Liver (tissue), 9 donors: Measurements from ENCODE around the gene ZNF70. TPM values are rescaled to one million over a fixed set of nuclear protein-coding genes. Genes with fewer than 3 reads are reported as not detected.

Source experiments
- DNase-seq: peaks from one replicate; pipeline ENCODE4 v3.0.0-alpha.2; 2017; ENCODE audit warnings: low spot score
- H3K27ac ChIP-seq, 2 donors: one replicate each; pipeline ENCODE4 v1.7.0; 2013; ENCODE audit warnings: inconsistent platforms in 2 of 2, low read length in 2 of 2, control low read depth in 1 of 2, low read depth in 1 of 2, mild to moderate bottlenecking in 1 of 2
- H3K27me3 ChIP-seq, 4 donors: one replicate each; pipeline versions ENCODE4 v1.6.1 to v1.7.0; 2013; ENCODE audit warnings: low read length in 3 of 4, inconsistent platforms in 1 of 4, mild to moderate bottlenecking in 1 of 4, moderate library complexity in 1 of 4; ENCODE audit not compliant: control insufficient read depth in 4 of 4, insufficient read depth in 4 of 4
- H3K36me3 ChIP-seq, 4 donors: one replicate each; pipeline versions ENCODE4 v1.6.1 to v1.7.0; 2013; ENCODE audit warnings: low read length in 3 of 4, mild to moderate bottlenecking in 3 of 4, low read depth in 1 of 4, moderate library complexity in 1 of 4; ENCODE audit not compliant: control insufficient read depth in 4 of 4, insufficient read depth in 3 of 4
- H3K4me1 ChIP-seq, 4 donors: one replicate each; pipeline versions ENCODE4 v1.6.1 to v1.7.0; 2013; ENCODE audit warnings: low read length in 3 of 4, mild to moderate bottlenecking in 3 of 4, moderate library complexity in 1 of 4; ENCODE audit not compliant: control insufficient read depth in 4 of 4, insufficient read depth in 4 of 4
- H3K4me3 ChIP-seq, 3 donors: one replicate each; pipeline versions ENCODE4 v1.6.1 to v1.7.0; 2013; ENCODE audit warnings: low read length in 3 of 3, control low read depth in 1 of 3, low read depth in 1 of 3, mild to moderate bottlenecking in 1 of 3
- H3K9ac ChIP-seq, 2 donors: one replicate each; pipeline ENCODE4 v1.7.0; 2013; ENCODE audit warnings: low read length in 2 of 2, mild to moderate bottlenecking in 2 of 2, moderate library complexity in 2 of 2, control low read depth in 1 of 2, low read depth in 1 of 2
- H3K9me3 ChIP-seq, 4 donors: one replicate each; pipeline versions ENCODE4 v1.6.1 to v1.7.0; 2013; ENCODE audit warnings: low read length in 3 of 4; ENCODE audit not compliant: control insufficient read depth in 4 of 4
- FOXA1 ChIP-seq: IDR thresholded peaks from 2 replicates; pipeline ENCODE4 v1.6.1; 2016; ENCODE audit warnings: antibody characterized with exemption
- FOXA2 ChIP-seq: IDR thresholded peaks from 2 replicates; pipeline ENCODE4 v1.6.1; 2016; ENCODE audit warnings: antibody characterized with exemption
- HNF4A ChIP-seq, 2 donors: conservative IDR thresholded peaks; 2 replicates each; pipeline ENCODE4 v1.6.1; 2016; ENCODE audit warnings: antibody characterized with exemption in 2 of 2, mild to moderate bottlenecking in 2 of 2
- NR2F2 ChIP-seq: IDR thresholded peaks from 2 replicates; pipeline ENCODE4 v1.6.1; 2016; ENCODE audit warnings: antibody characterized with exemption
- RAD21 ChIP-seq, 2 donors: IDR thresholded peaks; 2 replicates each; pipeline ENCODE4 v1.6.1; 2016; ENCODE audit warnings: antibody characterized with exemption in 2 of 2, mild to moderate bottlenecking in 2 of 2
- RXRA ChIP-seq, 2 donors: IDR thresholded peaks; 2 replicates each; pipeline ENCODE4 v1.6.1; 2017 to 2018; ENCODE audit warnings: antibody characterized with exemption in 2 of 2, mild to moderate bottlenecking in 1 of 2
- SP1 ChIP-seq: IDR thresholded peaks from 2 replicates; pipeline ENCODE4 v1.6.1; 2018; ENCODE audit warnings: antibody characterized with exemption, mild to moderate bottlenecking
- WGBS: extraction: QIAGEN DNeasy Blood & Tissue Kit; methylation state at CpG from one replicate; pipeline ENCODE4 v1.1.7; 2013; 5-methylcytosine and 5-hydroxymethylcytosine counted together
- polyA plus RNA-seq, 2 donors: library from polyadenylated mRNA; stranded (reverse) in 1 of 2; unstranded in 1 of 2; fragments of 200-250 nt in 1 of 2; fragments of >200 nt in 1 of 2; fragmentation: Nextera tagmentation in 1 of 2; extraction: Ambion mirVana in 1 of 2; gene quantifications; one replicate each; pipeline versions ENCODE4 v1.2.1 to v1.2.3, GENCODE V29; 2013 to 2015
- total RNA-seq, 2 donors: library from RNA; depleted of rRNA; stranded (reverse); fragments of >200 nt; gene quantifications; one replicate each; pipeline ENCODE4 v1.2.3, GENCODE V29; 2014
- TF ChIP-seq, protein P1 (sequence below): IDR thresholded peaks from 2 replicates; pipeline ENCODE4 v1.6.1; 2016; ENCODE audit warnings: antibody characterized with exemption, mild to moderate bottlenecking
- TF ChIP-seq, protein P2 (sequence below): IDR thresholded peaks from 2 replicates; pipeline ENCODE4 v1.6.1; 2016; ENCODE audit warnings: antibody characterized with exemption
- TF ChIP-seq, protein P3 (sequence below): IDR thresholded peaks from 2 replicates; pipeline ENCODE4 v1.6.1; 2016; ENCODE audit warnings: antibody characterized with exemption
- TF ChIP-seq, protein P4 (sequence below): IDR thresholded peaks from 2 replicates; pipeline ENCODE4 v1.6.1; 2016; ENCODE audit warnings: antibody characterized with exemption
- donor health status: healthy.
- donor health status: healthy.
- donor health status: healthy.
- donor health status: healthy.
- donor health status: healthy.

ZNF70 gene
- total and polyA plus RNA-seq, 4 donors, result 0.14 to 1.9 (median 0.68) TPM

DNA sequence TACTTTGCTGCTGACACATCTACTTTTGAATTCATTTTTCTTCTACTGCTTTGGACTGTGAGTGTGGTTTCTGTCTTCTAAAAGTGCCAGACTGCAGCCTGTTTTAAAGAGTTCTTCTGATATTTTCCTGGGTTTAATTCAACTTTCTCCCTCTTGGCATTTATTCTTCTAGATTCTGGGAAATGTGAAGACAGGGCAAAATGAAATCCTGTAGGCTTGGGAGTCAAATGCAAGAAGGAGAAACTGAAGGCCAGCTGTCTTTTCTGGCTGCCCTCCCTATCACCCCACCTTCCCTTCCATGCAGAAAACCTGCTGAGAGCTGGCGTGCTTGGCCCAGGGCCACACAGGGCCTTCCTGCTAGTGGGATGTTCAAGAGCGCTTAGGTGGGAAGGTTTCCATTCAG is 7.6 kb downstream of the ZNF70 start:
- no peak for DNase-seq
- Histone ChIP-seq H3K4me3 (no peak overlapping the region), H3K9ac (no peak overlapping the region), H3K27me3 (no peaks in the 10 kb centered on the region), H3K9me3 (no peaks in the 10 kb centered on the region), H3K27ac (no peak overlapping the region), H3K36me3 (peaks cover 5 to 26% (median 7%) of the 10 kb centered on the region in 4 donors), H3K4me1 (no peaks in the 10 kb centered on the region)
- TF ChIP-seq NR2F2 (no peak), FOXA1 (no peak), RAD21 (IDR thresholded peaks at IDR 0.05) (no peak), HNF4A (conservative IDR thresholded peaks at IDR 0.05) (no peak), RXRA (IDR thresholded peaks at IDR 0.05) (no peak)
- TF ChIP-seq, protein P1, sequence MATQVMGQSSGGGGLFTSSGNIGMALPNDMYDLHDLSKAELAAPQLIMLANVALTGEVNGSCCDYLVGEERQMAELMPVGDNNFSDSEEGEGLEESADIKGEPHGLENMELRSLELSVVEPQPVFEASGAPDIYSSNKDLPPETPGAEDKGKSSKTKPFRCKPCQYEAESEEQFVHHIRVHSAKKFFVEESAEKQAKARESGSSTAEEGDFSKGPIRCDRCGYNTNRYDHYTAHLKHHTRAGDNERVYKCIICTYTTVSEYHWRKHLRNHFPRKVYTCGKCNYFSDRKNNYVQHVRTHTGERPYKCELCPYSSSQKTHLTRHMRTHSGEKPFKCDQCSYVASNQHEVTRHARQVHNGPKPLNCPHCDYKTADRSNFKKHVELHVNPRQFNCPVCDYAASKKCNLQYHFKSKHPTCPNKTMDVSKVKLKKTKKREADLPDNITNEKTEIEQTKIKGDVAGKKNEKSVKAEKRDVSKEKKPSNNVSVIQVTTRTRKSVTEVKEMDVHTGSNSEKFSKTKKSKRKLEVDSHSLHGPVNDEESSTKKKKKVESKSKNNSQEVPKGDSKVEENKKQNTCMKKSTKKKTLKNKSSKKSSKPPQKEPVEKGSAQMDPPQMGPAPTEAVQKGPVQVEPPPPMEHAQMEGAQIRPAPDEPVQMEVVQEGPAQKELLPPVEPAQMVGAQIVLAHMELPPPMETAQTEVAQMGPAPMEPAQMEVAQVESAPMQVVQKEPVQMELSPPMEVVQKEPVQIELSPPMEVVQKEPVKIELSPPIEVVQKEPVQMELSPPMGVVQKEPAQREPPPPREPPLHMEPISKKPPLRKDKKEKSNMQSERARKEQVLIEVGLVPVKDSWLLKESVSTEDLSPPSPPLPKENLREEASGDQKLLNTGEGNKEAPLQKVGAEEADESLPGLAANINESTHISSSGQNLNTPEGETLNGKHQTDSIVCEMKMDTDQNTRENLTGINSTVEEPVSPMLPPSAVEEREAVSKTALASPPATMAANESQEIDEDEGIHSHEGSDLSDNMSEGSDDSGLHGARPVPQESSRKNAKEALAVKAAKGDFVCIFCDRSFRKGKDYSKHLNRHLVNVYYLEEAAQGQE, result no peak
- TF ChIP-seq, protein P2, sequence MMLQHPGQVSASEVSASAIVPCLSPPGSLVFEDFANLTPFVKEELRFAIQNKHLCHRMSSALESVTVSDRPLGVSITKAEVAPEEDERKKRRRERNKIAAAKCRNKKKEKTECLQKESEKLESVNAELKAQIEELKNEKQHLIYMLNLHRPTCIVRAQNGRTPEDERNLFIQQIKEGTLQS, result no peak
- TF ChIP-seq, protein P3, sequence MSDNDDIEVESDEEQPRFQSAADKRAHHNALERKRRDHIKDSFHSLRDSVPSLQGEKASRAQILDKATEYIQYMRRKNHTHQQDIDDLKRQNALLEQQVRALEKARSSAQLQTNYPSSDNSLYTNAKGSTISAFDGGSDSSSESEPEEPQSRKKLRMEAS, result no peak
- 66% methylated on average over 2 of the region's 2 CpGs for WGBS

DNA sequence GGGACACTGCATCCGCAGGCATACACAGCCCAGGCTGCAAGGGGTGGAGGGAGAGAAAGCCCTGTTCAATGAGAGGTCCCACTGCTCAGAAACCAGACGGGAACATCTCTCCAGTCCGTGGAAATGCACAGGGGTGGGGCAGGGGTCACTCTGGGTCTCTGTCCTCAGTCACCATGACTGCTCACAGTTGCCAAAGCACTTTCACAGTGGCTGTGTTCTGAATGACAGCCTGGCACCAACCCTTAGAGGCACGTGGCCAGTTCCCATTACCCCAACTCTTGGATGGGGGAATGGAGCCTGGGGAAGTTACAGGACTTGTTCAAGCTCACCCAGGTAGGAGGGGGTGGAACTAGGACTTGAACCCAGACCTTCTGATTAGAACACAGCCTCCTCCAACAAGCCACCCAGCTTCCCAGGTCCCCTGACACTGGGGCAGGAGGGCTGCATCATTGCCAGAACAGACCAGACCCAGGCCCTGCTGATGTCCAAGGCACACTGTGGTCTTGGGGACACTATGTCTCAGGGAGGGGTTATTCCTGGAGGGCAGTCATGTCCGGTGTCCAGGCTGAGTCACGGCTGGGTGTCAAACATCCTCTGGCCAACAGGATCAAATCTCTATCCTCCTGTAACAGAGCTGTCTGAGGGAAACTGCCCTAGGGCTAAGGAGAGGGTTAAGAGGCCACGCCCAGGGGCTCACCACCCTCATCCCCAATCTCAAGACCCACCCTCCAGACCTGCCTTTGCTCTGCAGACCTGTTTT is 8.2 kb downstream of the ZNF70 start:
- Histone ChIP-seq H3K4me3 (no peak overlapping the region), H3K36me3 (peaks cover 5 to 26% (median 8%) of the 10 kb centered on the region in 4 donors), H3K27me3 (no peaks in the 10 kb centered on the region), H3K4me1 (no peaks in the 10 kb centered on the region), H3K9me3 (no peaks in the 10 kb centered on the region), H3K27ac (no peak overlapping the region), H3K9ac (no peak overlapping the region)
- no peak for TF ChIP-seq FOXA1
- TF ChIP-seq, protein P2, result no peak
- TF ChIP-seq, protein P4, sequence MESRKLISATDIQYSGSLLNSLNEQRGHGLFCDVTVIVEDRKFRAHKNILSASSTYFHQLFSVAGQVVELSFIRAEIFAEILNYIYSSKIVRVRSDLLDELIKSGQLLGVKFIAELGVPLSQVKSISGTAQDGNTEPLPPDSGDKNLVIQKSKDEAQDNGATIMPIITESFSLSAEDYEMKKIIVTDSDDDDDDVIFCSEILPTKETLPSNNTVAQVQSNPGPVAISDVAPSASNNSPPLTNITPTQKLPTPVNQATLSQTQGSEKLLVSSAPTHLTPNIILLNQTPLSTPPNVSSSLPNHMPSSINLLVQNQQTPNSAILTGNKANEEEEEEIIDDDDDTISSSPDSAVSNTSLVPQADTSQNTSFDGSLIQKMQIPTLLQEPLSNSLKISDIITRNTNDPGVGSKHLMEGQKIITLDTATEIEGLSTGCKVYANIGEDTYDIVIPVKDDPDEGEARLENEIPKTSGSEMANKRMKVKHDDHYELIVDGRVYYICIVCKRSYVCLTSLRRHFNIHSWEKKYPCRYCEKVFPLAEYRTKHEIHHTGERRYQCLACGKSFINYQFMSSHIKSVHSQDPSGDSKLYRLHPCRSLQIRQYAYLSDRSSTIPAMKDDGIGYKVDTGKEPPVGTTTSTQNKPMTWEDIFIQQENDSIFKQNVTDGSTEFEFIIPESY, result no peak
- TF ChIP-seq HNF4A (conservative IDR thresholded peaks at IDR 0.05), result no peak
- TF ChIP-seq SP1, result no peak
- no peak for TF ChIP-seq FOXA2
- no peak for TF ChIP-seq NR2F2
- TF ChIP-seq RAD21 (IDR thresholded peaks at IDR 0.05), result no peak
- DNase-seq, result no peak
- 79% methylated on average over 7 of the region's 7 CpGs for WGBS
